ENCODE results near the gene PPP1R9B. TPM values are rescaled to one million over a fixed set of nuclear protein-coding genes. Genes with fewer than 3 reads are reported as not detected.
A peak's percentile ranks its signal among the peaks of the same experiment; 100 is the strongest.

Gene PPP1R9B
- total RNA-seq, 4 donors from 2014 or later = 28.4 to 54.9 (median 36.9) TPM

DNA sequence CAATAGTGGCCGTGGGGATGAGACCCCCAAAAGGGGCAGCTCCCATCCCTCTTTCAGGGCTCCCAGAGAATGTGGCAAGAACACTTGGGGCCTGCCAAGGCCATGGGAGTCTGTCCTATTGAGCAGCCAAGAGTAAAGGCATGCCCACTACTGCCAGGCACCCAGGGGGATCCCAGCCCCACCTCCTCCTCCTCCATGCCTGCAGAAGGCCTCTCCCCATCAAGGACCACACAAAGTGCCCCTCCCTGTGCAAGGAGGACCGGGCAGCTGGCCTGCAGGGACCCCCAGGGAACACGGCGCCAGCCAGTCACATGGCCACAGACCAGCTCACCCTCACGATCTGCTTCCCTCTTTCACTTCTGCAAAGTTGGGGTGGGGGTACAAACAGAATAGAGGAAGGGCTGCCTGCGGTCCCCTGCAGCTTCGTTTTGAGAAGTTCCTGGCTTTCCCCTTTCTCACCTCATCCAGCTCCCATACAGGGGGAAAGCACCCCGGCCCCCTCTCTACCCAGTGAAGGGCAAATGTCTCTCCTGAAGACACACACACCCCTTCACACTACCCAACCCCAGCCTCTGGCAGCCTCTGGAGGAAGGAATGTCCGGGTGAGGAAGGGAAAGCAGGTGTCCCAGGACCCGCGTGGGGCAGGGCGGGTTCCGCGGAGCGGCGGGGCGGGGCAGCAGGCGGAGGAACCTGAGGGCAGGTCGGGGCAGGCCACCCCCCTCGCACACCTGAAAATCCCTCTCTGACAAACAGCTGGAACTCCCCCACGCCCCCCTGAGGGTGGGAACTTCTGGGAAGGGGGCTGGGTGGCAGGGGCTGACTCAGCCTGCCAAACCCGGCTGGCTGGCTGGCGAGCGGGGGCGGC lies 2.0 kb downstream of the PPP1R9B start:
- H3K9me3 ChIP-seq = no peaks in the 10 kb centered on the region
- H3K27ac ChIP-seq = peak overlapping the region; percentile 81 to 94 (median 90)
- DNase-seq (ENCODE audit: low spot score in 2 of 2) = peak in 1 of 2 donors; percentile 54
- no peaks in the 10 kb centered on the region for H3K27me3 ChIP-seq
- peak overlapping the region; percentile 72 to 96 (median 93) for H3K4me3 ChIP-seq
- peaks cover 0 to 16% (median 0%) of the 10 kb centered on the region in 3 donors for H3K36me3 ChIP-seq
- peak in 1 of 2 donors; percentile 30 for TF ChIP-seq EP300 (IDR thresholded peaks at IDR 0.05)
- no peak for TF ChIP-seq POLR2A (IDR thresholded peaks at IDR 0.05)
- TF ChIP-seq, protein P1, sequence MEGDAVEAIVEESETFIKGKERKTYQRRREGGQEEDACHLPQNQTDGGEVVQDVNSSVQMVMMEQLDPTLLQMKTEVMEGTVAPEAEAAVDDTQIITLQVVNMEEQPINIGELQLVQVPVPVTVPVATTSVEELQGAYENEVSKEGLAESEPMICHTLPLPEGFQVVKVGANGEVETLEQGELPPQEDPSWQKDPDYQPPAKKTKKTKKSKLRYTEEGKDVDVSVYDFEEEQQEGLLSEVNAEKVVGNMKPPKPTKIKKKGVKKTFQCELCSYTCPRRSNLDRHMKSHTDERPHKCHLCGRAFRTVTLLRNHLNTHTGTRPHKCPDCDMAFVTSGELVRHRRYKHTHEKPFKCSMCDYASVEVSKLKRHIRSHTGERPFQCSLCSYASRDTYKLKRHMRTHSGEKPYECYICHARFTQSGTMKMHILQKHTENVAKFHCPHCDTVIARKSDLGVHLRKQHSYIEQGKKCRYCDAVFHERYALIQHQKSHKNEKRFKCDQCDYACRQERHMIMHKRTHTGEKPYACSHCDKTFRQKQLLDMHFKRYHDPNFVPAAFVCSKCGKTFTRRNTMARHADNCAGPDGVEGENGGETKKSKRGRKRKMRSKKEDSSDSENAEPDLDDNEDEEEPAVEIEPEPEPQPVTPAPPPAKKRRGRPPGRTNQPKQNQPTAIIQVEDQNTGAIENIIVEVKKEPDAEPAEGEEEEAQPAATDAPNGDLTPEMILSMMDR (IDR thresholded peaks at IDR 0.05) = peak in 1 of 5 experiments; percentile 13
- WGBS, 2 donors = 3 to 4% methylated on average over 9 to 23 of the region's 25 CpGs
- H3K4me1 ChIP-seq = peaks cover 0 to 79% (median 40%) of the 10 kb centered on the region in 4 donors

DNA sequence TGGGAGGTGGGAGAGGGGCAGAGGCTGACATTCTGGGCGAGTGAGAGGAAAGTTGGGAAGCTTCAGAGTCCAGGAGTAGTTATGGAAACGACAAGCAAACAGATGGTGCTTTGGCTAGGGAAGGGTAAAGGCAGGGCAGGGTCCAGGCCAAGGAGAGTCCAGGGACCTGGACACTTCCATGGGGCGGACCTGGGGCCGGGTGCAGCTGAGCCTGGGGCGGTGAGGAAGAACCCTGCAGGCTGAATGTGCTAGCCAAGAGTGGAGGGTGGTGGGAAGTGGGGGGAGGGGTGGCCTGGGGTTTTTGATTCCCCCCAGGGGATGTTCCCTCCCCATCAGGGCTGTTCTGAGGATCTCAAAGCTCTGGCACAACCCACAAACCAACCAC lies 2.6 kb downstream of the PPP1R9B start:
- peak overlapping the region; percentile 72 to 96 (median 93) for H3K4me3 ChIP-seq
- H3K36me3 ChIP-seq = peaks cover 0 to 22% (median 0%) of the 10 kb centered on the region in 3 donors
- H3K9me3 ChIP-seq = no peaks in the 10 kb centered on the region
- peak overlapping the region; percentile 81 to 94 (median 90) for H3K27ac ChIP-seq
- TF ChIP-seq POLR2A (IDR thresholded peaks at IDR 0.05) (no peak), EP300 (IDR thresholded peaks at IDR 0.05) (no peak)
- TF ChIP-seq, protein P1 (IDR thresholded peaks at IDR 0.05) = no peak
- H3K4me1 ChIP-seq = peaks cover 0 to 76% (median 41%) of the 10 kb centered on the region in 4 donors
- H3K27me3 ChIP-seq = no peaks in the 10 kb centered on the region
- WGBS, 2 donors = 11 to 13% methylated on average over 5 of the region's 5 CpGs
- DNase-seq (ENCODE audit: low spot score in 2 of 2) = no peak

DNA sequence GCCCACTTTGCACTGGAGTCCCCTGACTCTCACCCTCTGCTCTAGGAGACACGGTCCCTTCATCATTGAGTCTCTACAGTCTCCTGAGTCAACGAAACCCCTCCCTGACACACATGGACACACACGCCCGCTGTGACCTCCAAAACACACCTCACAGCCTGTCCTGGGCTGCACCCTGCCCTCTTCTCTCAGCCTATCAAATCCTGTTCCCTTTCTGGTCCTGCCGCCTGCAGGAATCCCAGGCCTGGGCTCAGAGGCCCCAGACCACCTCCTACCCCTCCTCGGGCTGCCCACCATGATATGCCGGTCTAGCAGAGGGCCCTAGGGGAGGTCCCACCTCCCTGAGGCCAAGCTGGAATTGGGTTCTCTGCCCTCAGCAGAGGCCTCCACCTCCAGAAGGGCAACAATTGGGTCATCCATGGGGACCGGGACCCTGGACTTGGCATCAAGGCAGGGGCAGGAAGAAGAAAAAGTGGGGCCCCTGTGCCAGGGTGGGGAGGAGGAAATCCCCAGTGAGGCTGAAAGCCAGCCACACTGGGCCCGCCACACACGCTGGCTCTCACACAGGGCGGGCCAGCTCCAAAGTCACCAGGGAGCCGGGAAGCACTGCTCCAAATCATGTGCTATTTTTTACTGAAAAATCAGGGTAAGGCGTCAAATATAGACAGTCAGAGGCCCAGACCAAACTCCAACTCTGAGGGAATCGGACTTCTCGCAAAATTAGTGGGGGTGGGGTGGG lies 3.4 kb downstream of the PPP1R9B start:
- peaks cover 0 to 29% (median 1%) of the 10 kb centered on the region in 3 donors for H3K36me3 ChIP-seq
- H3K4me1 ChIP-seq = peaks cover 0 to 71% (median 37%) of the 10 kb centered on the region in 4 donors
- H3K4me3 ChIP-seq = peak overlapping the region; percentile 72 to 96 (median 93)
- no peaks in the 10 kb centered on the region for H3K9me3 ChIP-seq
- H3K27me3 ChIP-seq = no peaks in the 10 kb centered on the region
- DNase-seq (ENCODE audit: low spot score in 2 of 2) = no peak
- WGBS, 2 donors = 22 to 28% methylated on average over 15 of the region's 15 CpGs
- no peak for TF ChIP-seq POLR2A (IDR thresholded peaks at IDR 0.05)
- TF ChIP-seq, protein P1 (IDR thresholded peaks at IDR 0.05) = no peak
- TF ChIP-seq EP300 (IDR thresholded peaks at IDR 0.05) = peak in 1 of 2 donors; percentile 23
- peak overlapping the region; percentile 81 to 94 (median 90) for H3K27ac ChIP-seq

DNA sequence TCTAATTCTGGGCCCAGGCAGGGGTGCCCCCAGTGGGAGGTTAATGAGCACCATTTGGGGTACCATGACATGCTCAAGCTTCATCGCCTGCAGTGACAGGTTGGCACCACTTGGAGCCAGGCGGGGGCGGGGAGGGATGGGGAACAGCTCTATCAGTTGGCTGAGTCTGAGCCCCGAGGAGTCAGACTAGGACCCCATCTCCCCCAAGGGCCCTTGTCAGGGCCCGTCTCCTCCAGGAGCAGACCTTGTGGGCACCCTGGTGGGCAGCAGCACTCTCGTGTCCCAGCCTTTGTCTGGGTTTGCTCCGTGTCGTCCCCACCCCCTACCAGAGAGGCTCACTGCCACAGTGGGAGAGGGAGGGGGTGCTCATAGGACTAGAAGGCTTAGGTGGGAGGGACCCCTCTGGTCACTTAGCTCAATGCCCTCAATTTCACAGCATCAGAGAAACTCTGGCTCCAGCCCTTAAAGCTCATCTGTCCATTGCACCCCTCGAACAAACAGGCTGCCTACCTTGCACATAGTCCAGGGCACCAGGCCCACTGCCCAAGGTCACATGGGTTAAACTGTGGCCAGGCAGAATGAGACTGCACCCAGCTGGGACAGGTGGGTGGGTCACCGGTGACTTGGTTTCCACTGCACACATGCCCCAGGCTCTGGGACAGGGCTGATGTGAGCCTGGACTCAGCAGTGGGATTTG lies 4.1 kb downstream of the PPP1R9B start:
- DNase-seq (ENCODE audit: low spot score in 2 of 2) = no peak
- WGBS, 2 donors = 40 to 57% methylated on average over 5 to 10 of the region's 10 CpGs
- TF ChIP-seq, protein P1 (IDR thresholded peaks at IDR 0.05) = peak in 1 of 5 experiments; percentile 13
- TF ChIP-seq EP300 (IDR thresholded peaks at IDR 0.05) (no peak), POLR2A (IDR thresholded peaks at IDR 0.05) (no peak)
- H3K27ac ChIP-seq = peak overlapping the region in 3 of 4 donors; percentile 89 to 94 (median 92)
- no peaks in the 10 kb centered on the region for H3K27me3 ChIP-seq
- H3K9me3 ChIP-seq = no peaks in the 10 kb centered on the region
- peaks cover 0 to 36% (median 8%) of the 10 kb centered on the region in 3 donors for H3K36me3 ChIP-seq
- peak overlapping the region in 3 of 4 donors; percentile 22 to 93 (median 72) for H3K4me3 ChIP-seq
- peaks cover 0 to 64% (median 39%) of the 10 kb centered on the region in 4 donors for H3K4me1 ChIP-seq

Measured in tibial nerve (tissue), 4 donors.